HG03064 (cell line): Measurements from ENCODE around the gene WNT1.

Experiments used
- ATAC-seq: cut with Tn5 transposase; IDR thresholded peaks from one replicate; pipeline ENCODE4 v1.9.1; 2021; ENCODE audit warnings: low read depth; ENCODE audit not compliant: unreplicated experiment

WNT1 gene

DNA sequence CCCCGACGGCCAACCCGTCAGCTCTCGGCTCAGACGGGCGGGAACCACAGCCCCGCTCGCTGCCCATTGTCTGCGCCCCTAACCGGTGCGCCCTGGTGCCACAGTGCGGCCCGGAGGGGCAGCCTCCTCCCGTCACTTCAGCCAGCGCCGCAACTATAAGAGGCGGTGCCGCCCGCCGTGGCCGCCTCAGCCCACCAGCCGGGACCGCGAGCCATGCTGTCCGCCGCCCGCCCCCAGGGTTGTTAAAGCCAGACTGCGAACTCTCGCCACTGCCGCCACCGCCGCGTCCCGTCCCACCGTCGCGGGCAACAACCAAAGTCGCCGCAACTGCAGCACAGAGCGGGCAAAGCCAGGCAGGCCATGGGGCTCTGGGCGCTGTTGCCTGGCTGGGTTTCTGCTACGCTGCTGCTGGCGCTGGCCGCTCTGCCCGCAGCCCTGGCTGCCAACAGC, at the start of gene WNT1:
Gene WNT1 (plus strand): TSS at position 32 of the 450 bp plus-strand sequence. CDS start 329 bp downstream, at position 361.
- ATAC-seq, result no peak

DNA sequence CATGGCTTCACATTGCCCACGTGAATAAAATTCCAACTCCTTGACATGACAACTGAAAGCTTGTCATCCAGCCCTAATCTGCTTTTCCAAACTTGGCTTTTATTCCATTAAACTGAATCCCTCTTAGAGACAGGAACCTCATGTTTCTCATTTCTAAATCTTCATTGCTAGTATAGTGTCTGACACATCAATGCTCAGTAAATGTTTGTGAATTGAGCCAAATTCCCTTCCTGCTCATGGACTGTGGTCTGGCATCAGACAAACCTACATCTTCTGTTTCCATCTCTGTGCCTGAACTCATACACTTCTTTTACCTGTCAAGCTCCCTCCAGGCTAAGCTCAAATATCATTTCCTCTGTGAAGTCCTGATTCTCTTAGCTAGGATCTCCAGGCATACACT, 48.6 kb upstream of the WNT1 start:
- ATAC-seq, result no peak

DNA sequence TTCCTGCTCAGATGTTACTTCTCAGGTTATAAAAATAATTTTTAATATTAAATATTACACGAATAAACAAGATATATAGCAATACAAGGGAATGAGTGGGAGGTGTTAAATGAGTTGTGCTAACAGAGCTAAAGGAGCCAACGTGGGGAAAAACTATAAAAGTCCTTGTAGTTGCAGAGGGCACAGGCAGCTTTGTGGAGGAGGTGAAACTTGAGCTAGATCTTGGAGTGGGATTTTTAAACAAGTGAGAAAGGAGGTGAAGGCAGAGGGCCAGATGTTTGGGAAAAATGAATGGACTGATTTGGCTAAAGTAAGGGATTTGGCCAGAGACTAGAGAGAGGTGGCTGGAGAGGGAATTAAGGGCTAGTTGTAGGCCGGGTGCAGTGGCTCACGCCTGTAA, 47.6 kb upstream of the WNT1 start:
- no peak for ATAC-seq

DNA sequence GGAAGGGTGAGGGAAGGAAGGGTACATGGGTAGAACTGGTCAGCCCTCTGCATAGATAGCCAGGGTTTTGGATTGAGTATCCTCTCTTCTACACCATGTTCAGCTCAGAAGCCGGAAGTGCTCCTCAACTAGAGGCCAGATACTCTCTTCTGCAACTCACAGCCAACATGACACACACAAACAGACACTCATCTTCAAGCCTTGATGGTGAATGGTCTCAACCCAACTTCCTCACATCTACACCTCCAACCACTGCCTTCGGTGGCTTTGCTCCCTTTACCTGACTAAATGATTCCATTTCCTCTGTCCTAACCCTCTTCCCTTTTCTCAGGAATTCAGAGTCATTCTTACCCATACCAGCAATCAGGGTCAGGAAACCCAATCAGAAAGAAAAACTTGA, 45.2 kb upstream of the WNT1 start:
- no peak for ATAC-seq

DNA sequence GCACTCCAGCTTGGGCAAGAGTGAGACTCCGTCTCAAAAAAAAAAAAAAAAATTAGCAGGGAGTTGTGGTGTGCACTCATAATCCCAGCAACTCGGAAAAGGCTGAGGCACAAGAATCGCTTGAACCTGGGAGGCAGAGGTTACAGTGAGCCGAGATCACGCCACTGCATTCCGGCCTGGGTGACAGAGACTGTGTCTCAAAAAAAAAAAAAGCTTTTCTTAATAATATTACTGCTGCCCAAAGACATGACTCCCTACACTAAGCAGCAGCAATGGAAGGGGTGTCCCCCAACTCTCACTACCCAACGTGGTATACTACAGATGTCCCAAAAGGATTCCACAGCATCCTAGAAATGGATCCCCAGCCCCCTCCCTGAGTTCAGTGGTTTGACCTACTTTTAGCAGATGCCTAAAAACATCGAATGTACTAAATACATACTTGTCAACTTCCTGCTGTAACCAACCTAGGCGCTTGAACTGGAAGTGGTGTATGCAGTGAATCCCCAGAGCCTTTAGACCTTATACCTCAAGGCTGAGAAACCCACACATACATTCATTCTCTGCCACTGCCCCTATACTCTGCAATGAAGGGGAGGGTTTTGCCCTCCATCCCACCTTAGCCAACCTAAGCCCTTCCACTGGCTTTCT, 44.3 kb upstream of the WNT1 start:
- no peak for ATAC-seq

DNA sequence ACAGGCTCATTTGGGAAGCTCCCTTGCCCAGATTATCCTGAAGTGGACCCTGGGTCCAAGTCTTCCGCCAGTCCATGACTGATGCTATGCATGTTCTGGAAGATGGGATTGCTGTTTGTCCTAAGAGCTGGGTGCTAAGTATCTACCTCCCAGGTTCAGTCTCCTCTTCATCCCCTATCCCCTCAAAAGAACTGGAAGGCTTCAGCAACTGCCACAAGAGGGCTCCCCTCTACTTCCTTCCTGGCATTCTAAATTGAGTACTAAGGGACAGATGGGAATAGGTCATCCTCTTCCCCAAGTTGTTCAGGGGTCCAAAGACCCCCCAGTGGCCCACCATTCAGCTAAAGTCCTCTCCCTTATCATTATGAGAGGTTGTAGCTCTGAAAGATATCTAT, 43.8 kb upstream of the WNT1 start:
- no peak for ATAC-seq

DNA sequence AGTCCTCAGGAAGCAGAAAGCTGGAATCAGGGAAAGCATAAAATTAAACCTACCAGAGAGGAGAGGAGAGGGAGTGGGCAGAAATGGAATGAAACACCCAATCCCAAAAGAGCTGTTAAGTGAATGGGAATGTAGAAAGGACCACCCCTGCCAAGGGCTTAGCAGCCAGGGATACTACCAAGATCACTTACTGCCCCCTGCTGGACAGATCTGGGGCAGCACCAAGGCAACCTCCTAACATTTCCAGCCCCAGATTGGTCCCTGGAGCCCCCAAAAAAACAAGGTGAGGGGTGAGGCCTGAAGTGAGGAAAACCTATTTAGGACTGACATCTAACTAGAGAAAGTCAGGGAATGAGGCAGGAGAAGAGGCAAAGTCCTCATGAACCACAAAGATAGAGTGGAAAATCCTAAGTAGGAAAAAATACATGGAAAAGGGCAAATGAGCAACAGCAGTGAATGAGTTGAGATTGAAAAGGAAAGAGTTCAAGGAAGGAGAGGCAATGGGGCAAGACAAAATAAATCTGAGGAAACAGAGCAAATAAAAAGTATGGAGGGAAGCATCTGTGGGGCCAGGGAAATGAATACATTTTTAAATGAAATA, 41.6 kb upstream of the WNT1 start:
- ATAC-seq, result no peak

DNA sequence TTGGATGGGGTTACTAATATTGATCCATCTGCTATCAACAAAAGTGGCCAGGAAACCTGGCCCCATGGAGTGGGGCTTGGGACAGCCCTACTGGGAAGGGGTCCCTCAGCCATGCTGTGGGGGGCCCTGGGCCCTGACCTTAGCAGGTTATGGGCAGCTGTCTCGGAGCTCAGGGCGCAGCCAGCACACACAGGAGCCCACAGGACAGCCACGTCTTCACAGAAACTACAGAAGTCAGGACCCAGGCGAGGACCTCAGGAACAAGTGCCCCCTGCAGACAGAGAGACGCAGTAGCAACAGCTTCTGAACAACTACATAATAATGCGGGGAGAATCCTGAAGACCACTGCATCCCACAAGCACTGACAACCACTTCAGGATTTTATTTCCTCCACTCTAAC, 41.0 kb upstream of the WNT1 start:
- no peak for ATAC-seq

DNA sequence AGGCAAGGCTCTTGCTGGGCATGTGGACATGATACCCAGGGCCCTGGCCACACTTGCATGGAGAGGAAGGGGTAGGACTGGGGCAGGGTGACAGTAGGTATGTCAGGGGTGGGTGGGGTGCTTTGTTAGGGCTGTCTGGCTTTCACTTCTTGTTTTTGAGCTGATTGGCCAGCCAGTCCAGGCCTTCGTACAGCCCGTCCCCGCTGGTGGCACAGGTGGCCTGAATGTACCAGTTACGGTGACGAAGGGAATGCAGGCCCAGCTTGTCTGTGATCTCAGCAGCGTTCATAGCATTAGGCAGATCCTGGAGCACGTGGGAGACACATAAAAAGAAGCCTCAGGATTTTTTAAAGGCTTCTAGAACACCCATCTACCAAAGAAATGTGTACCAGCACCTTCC, 39.3 kb upstream of the WNT1 start:
- no peak for ATAC-seq

DNA sequence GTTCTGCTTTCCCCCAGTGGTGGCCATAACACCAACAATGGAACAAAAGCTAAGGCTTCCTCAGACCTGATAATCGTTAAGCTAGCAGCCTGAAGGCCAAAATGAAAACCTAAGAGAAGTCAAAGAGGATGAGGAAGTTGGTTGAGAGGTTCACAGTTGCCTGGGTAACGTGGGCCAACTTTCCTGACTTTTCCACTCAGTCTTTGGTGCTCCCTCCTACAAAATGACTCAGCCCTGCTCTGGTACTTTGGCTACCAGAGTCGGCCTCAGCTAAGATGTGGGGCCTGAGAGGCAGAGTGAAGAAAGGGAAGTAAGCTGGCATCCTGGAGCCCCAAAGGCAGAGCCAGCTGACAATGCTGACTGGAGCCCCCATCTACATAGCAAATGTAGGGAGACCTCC, 37.9 kb upstream of the WNT1 start:
- no peak for ATAC-seq

DNA sequence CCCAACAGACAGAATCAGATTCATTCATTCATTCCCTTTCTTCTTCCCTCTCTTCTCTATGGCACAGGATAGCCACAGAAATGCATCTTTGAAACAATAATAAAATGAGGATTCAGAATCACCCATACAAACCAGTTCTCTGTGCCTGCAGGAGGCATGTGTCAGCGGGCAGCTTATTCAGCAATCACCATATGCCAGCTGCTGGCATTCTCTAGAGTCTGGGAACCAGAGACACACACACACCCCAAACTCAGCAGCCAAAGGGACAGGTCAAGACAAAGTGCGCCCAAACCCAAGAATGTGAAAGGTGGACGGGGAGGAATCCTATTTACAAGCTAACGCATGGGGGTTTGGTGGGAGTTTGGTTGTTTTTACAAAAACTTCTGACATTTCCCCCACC, 34.9 kb upstream of the WNT1 start:
- no peak for ATAC-seq

DNA sequence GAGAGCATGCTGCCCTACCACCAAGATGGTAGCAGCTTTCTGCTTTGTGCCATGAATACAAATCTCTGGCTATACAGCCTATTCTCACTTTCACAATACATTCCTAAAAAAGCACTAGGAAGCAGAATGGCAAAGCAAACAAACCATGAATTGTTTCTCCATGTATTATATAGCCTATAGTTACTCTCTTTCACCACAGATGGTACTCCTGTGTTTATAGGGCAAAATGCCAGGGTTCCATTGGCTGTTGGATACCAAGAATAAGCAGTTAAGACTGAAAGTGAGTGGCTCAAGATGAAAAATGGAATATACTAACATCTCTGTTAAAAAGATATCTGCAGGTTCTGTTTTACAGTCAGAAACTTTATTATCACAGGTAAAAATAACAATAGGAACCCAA, 31.9 kb upstream of the WNT1 start:
- ATAC-seq, result no peak

DNA sequence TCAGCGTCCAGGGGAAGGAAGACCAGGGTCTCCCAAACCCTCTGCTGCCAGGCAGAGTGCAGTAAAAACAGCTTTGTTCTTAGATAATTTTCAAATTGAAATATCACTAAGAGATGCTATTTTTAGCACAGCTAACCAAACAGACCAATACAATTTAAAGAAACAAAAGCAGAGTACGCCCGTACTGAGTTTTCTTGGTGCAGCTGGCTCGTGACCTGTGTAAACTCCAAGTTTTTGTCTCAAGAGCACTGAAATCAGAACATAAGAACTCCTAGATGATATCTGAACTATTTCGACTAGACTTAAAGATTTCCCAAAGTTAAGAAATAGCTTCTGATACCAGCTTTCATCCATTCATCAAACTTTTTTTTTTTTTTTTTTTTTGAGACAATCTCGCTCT, 31.2 kb upstream of the WNT1 start:
- no peak for ATAC-seq

DNA sequence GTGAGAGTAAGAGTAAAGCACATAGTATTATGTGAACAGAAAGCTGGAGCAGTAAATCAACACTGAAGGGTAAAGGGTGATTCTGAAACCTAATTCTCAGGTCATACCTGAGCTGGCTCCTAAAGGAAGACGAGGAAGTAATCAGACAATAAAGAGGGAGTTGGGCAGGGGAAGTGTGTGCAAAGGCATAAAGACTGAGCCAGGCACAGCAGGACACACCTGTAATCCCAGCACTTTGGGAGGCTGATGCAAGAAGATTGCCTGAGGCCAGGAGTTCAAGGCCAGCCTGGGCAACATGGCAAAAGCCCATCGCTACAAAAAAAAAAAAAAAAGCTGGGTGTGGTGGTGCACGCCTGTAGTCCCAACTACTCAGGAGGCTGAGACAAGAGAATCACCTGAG, 30.4 kb upstream of the WNT1 start:
- ATAC-seq, result no peak

DNA sequence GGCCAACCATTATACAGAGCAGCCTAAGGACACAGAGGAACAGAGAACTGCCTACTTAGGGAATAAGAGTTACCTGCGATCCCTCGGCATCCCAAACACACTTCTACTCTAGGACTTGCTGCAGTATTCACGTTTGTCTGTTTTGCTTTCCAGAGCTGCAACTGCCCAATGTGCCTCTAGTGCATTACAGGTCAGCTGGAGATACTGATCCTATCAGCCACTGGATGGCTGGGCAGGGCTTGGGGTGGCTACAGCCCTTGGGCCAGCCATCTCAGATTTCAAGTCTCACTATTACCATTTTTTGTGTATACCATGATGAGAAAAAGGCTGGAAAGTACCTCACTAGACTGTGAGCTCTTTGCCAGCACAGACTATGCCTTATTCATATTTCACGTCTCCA, 25.4 kb upstream of the WNT1 start:
- no peak for ATAC-seq

DNA sequence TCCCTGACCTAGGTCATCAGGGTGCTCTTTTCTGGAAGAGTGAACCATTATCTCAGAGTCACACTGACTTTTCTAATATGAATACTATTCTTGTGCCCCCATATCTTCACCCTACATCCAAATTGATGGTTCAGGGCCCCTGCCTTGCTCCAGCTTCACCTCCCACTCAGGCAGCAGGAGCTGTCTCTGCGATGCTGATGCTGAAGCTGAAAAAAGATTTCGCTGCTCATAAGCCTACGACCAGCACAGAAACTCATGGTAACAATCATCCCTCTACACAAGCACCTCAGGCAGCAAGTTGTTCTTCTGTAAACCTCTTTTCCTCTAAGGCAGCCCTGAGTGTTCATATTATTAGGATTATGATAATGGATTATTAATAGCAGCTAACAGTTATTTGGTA, 24.1 kb upstream of the WNT1 start:
- no peak for ATAC-seq

DNA sequence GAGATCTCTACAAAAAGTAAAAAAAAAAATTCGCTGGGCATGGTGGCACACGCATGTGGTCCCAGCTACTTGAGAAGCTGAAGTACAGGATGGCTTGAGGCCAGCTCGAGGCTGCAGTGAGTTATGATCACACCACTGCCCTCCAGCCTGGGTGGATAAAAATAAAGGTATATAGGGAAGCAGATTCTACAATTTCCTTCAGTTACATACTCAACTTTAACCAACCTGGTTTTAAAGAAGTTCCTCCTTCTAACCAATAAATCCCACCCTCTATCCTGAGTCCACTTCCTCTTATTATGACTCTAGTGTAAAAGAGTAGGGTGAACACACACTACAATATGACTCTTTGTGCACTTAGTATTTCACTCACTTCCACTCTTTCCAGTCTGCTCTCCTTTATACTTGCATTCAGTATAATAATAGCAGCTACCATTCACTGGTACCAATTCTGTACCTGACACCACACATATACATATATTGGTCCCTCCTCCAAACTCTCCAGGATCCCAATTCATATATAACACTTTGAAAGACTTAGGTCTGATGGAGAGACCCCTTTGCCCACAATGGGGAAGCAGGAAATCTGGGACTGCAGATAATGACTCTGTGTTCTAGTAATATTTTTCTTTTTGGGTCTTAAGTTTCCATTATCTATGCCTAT, 23.2 kb upstream of the WNT1 start:
- no peak for ATAC-seq

DNA sequence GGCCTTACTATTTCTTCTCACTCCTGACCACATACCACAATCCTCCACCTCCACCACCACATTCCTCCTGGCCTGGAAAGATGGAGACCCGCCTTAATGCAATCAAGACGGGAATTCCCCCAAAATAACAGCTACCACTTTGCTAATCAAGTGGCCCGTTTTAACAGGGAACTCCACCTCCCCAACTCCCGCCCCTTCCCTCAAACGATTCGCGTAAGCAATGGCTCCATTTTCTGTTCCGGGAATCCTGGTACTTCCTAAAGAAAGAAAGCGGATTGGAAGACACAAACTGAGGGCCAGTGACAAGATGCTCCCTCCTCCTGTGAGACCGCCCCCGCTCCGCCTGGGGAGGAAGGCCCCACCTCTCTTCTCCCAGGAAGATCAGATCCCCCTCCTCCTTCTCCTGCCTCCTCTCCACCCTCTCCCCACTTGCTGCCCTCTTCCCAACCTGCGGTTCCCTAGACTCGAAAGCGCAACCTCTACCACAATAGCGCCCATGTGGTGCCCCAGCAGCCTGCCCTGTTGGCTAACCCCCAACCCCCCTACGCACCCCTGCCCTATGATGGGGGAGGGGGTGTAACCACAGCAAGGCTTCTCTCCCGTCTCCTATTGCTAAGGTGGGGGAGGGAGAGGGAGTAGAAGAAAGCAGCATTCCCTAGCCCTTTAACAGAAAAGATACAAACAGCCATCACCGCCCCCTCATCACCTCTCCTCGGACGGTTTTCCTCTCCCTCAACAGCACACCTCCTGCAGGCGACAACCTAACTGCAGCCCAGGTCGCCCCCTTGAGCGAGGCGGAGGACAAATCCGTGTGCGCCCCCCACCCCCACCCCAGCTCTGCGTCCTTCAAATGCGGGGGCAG, 21.6 kb upstream of the WNT1 start:
- ATAC-seq, result no peak

DNA sequence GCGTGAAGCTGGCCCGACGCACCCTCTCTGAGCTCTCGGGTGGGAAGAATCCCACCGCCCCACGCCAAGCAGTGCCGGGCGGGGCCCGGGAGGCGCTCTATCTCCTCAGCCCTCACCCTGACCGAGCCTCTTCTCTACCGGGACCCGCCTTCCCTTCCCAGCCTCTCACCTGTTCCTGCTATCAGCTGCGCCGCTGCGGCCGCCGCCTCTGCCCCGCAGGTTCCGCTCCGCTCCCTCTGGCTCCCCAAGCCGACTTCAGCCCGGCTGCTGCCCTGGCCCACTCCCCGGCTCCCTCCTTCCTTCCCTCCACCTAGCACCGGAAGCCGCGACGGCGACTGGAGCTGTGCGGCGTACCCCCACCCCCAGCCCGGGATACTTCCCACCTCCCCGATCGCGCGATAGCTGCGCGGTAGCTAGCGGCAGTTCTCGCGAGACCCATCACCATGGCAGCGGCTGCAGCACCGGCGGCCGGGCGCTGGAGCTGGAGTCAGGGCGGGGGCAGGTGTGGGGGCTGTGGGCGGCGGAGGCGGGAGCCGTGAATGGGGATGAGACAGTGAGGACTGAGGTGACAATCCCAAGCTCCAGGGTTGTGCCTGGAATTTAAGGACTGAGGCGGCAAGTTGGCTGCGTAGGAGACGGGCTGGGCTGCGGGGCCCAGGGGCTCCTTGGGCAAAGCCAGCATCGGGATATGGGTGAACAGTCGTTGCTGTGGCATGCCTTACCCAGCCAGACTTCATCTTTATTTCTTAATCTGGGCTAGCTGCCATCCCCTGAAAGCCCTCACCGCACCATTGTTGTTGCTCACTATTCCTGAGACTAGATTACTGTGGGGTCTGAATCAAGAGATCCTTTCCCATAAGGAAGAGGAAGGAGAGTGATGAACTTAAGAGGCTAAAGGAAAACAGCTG, 20.7 kb upstream of the WNT1 start, which contains the start of gene ARF3:
Gene ARF3 (minus strand): TSS at position 347 of the 908 bp plus-strand sequence. CDS start 16,392 bp downstream, outside the sequence.
- peak; percentile 82 for ATAC-seq

DNA sequence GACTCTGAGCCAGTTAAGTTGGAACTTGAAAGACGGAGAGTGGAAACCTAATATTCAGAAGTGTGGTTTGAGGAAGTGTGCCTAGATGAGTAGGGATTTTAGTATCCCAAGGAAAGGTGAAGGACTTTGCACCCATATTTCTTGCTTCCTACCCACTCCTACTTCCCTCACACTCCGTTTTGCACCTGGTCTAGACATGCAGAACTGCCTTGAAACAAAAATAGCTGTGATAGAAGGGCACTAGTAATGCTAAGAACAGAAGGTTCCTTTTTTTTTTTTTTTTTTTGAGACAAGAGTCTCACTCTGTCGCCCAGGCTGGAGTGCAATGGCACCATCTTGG, 20.1 kb upstream of the WNT1 start:
- ATAC-seq, result no peak
